Body of pancreas (tissue), 4 donors: ENCODE data around the gene E2F7.

Experiments
- CTCF ChIP-seq, 7 experiments: fragments of 450-650 bp in 4 of 7; fragments of 200-600 bp in 3 of 7; sonication (generic) in 3 of 7; IDR thresholded peaks; one replicate each; pipeline ENCODE4 v1.5.1; 2016 to 2019; ENCODE audit warnings: antibody characterized with exemption in 7 of 7
- POLR2A ChIP-seq, 3 donors: fragments of 450-650 bp; IDR thresholded peaks; one replicate each; pipeline ENCODE4 v1.6.1; 2016; ENCODE audit warnings: antibody characterized with exemption in 3 of 3, mild to moderate bottlenecking in 2 of 3

- no peak for TF ChIP-seq CTCF (IDR thresholded peaks at IDR 0.05)
- TF ChIP-seq POLR2A (IDR thresholded peaks at IDR 0.05), result no peak
These were observed 17.8 kb downstream of the E2F7 start for GRCh38 chr12:77047341-77048109.
